GM23248 (cell line): Measurements from ENCODE around the gene TNS3. TPM values are rescaled to one million over a fixed set of nuclear protein-coding genes. Genes with fewer than 3 reads are reported as not detected.

Source experiments
- DNase-seq: peaks from one replicate; pipeline ENCODE4 v3.0.0-alpha.2; 2015
- H2AFZ ChIP-seq: fragments of 200-600 bp; sonication (generic); 2 replicates; pipeline ENCODE4 v1.6.1; 2016; ENCODE audit warnings: antibody characterized with exemption
- H3F3A ChIP-seq: fragments of 200-600 bp; sonication (generic); 2 replicates; pipeline ENCODE4 v1.6.1; 2016; ENCODE audit warnings: mild to moderate bottlenecking, antibody characterized with exemption, mixed run types; ENCODE audit not compliant: insufficient read depth
- H3K27ac ChIP-seq: fragments of 200-600 bp; sonication (generic); 2 replicates; pipeline ENCODE4 v1.5.1; 2016; ENCODE audit warnings: mild to moderate bottlenecking
- H3K27me3 ChIP-seq: fragments of 200-600 bp; sonication (generic); replicated peaks from 2 replicates; pipeline ENCODE4 v1.6.1; 2016; ENCODE audit warnings: mild to moderate bottlenecking; ENCODE audit not compliant: insufficient read depth
- H3K36me3 ChIP-seq: fragments of 200-600 bp; sonication (generic); 2 replicates; pipeline ENCODE4 v1.6.1; 2016; ENCODE audit warnings: low read depth, mild to moderate bottlenecking
- H3K4me1 ChIP-seq: fragments of 200-600 bp; sonication (generic); 2 replicates; pipeline ENCODE4 v1.6.1; 2016; ENCODE audit warnings: mild to moderate bottlenecking; ENCODE audit not compliant: insufficient read depth
- H3K4me2 ChIP-seq: fragments of 200-600 bp; sonication (generic); one replicate; pipeline ENCODE4 v1.6.1; 2016; ENCODE audit warnings: mild to moderate bottlenecking; ENCODE audit not compliant: unreplicated experiment
- H3K4me3 ChIP-seq: fragments of 200-600 bp; sonication (generic); 2 replicates; pipeline ENCODE4 v1.5.1; 2016; ENCODE audit warnings: mild to moderate bottlenecking
- H3K79me2 ChIP-seq: fragments of 200-600 bp; sonication (generic); 2 replicates; pipeline ENCODE4 v1.6.1; 2016; ENCODE audit warnings: mild to moderate bottlenecking; ENCODE audit not compliant: insufficient read depth
- H3K9ac ChIP-seq: fragments of 200-600 bp; sonication (generic); 2 replicates; pipeline ENCODE4 v1.6.1; 2016; ENCODE audit warnings: mild to moderate bottlenecking
- H3K9me2 ChIP-seq: fragments of 200-600 bp; sonication (generic); 2 replicates; pipeline ENCODE4 v1.6.1; 2016; ENCODE audit warnings: mixed run types, mild to moderate bottlenecking, moderate library complexity; ENCODE audit not compliant: insufficient read depth
- H3K9me3 ChIP-seq: fragments of 200-600 bp; sonication (generic); one replicate; pipeline ENCODE4 v1.6.1; 2017; ENCODE audit warnings: low read depth
- H4K20me1 ChIP-seq: fragments of 200-600 bp; sonication (generic); 2 replicates; pipeline ENCODE4 v1.6.0; 2016; ENCODE audit not compliant: insufficient read depth
- EZH2 ChIP-seq: fragments of 200-600 bp; sonication (generic); IDR thresholded peaks from 2 replicates; pipeline ENCODE4 v1.6.1; 2018; ENCODE audit warnings: antibody characterized with exemption, mild to moderate bottlenecking; ENCODE audit not compliant: insufficient read depth, poor library complexity, severe bottlenecking
- EZH2phosphoT487 ChIP-seq: fragments of 200-600 bp; sonication (generic); IDR thresholded peaks from 2 replicates; pipeline ENCODE4 v1.6.1; 2018; ENCODE audit warnings: antibody characterized with exemption, moderate library complexity, mild to moderate bottlenecking, low read depth; ENCODE audit not compliant: insufficient read depth
- WGBS, 2 experiments: methylation state at CpG; one replicate each; pipeline ENCODE4 v1.1.6; 2015 to 2017; ENCODE audit warnings: low lambda C conversion rate in 2 of 2, low coverage in 1 of 2; ENCODE audit errors: missing lambda C conversion rate in 2 of 2; 5-methylcytosine and 5-hydroxymethylcytosine counted together
- in situ Hi-C: fragments of 300-500 bp; cut with MboI; formaldehyde crosslinking; loops from 2 replicates; pipeline ENCODE4 v1.15.0; 2020
- polyA plus RNA-seq: library from polyadenylated mRNA; unstranded; fragments of >200 nt; fragmentation: Nextera tagmentation; extraction: Ambion mirVana; gene quantifications from 2 replicates; pipeline ENCODE4 v1.2.1, GENCODE V29; 2016
- total RNA-seq: library from RNA; depleted of rRNA; stranded (reverse); fragments of >200 nt; shearing (Covaris generic); gene quantifications from 2 replicates; pipeline ENCODE4 v1.2.3, GENCODE V29; 2014

The TNS3 gene
- total and polyA plus RNA-seq, 2 experiments from 2014 or later = 18.6 to 47.0 TPM

- H2AFZ ChIP-seq = no peak overlapping the region
- H3K27ac ChIP-seq = no peak overlapping the region
- no peak overlapping the region for H3K9ac ChIP-seq
- no peaks in the 10 kb centered on the region for H3F3A ChIP-seq
- no peak for DNase-seq
- H3K4me3 ChIP-seq = no peak overlapping the region
- H3K27me3 ChIP-seq = no peaks in the 10 kb centered on the region
- TF ChIP-seq EZH2phosphoT487 = no peak
- TF ChIP-seq EZH2 = no peak
- 82 to 88% methylated on average over 1 of the region's 1 CpG for WGBS, 2 experiments
- H3K9me2 ChIP-seq = no peaks in the 10 kb centered on the region
- H3K79me2 ChIP-seq = no peaks in the 10 kb centered on the region
- no peaks in the 10 kb centered on the region for H3K36me3 ChIP-seq
- H3K9me3 ChIP-seq = no peaks in the 10 kb centered on the region
- H3K4me2 ChIP-seq = no peak overlapping the region
- in situ Hi-C loops = no loop called here
- no peaks in the 10 kb centered on the region for H4K20me1 ChIP-seq
- peaks cover 5% of the 10 kb centered on the region; the same call in 1 of the 2 replicates for H3K4me1 ChIP-seq
These were observed 347.9 kb downstream of the TNS3 start for GRCh38 chr7:47233996-47234395.

GRCh38 chr7:47232751-47233412 is 349.0 kb downstream of the TNS3 start:
- DNase-seq = peak; percentile 38
- no peak overlapping the region for H3K9ac ChIP-seq
- no peaks in the 10 kb centered on the region for H3K27me3 ChIP-seq
- H3K9me3 ChIP-seq = no peaks in the 10 kb centered on the region
- H3K4me2 ChIP-seq = peak overlapping the region; percentile 43
- H3K36me3 ChIP-seq = no peaks in the 10 kb centered on the region
- H3K4me3 ChIP-seq = no peak overlapping the region
- no peaks in the 10 kb centered on the region for H3K79me2 ChIP-seq
- peaks cover 11% of the 10 kb centered on the region for H3K4me1 ChIP-seq
- TF ChIP-seq EZH2phosphoT487 = no peak
- no peak for TF ChIP-seq EZH2
- in situ Hi-C loops = no loop called here
- WGBS, 2 experiments = 64 to 67% methylated on average over 8 of the region's 8 CpGs
- no peaks in the 10 kb centered on the region for H3K9me2 ChIP-seq
- H2AFZ ChIP-seq = no peak overlapping the region
- no peaks in the 10 kb centered on the region for H3F3A ChIP-seq
- H3K27ac ChIP-seq = no peak overlapping the region
- no peaks in the 10 kb centered on the region for H4K20me1 ChIP-seq

GRCh38 chr7:47231627-47232026 is 350.3 kb downstream of the TNS3 start:
- Histone ChIP-seq H3K9me3 (no peaks in the 10 kb centered on the region), H3K9ac (no peak overlapping the region), H3K4me3 (no peak overlapping the region), H3K9me2 (no peaks in the 10 kb centered on the region), H2AFZ (no peak overlapping the region), H3K4me1 (peaks cover 20% of the 10 kb centered on the region), H3K4me2 (no peak overlapping the region), H3F3A (no peaks in the 10 kb centered on the region), H3K27ac (no peak overlapping the region), H3K27me3 (no peaks in the 10 kb centered on the region), H3K36me3 (no peaks in the 10 kb centered on the region), H4K20me1 (no peaks in the 10 kb centered on the region), H3K79me2 (no peaks in the 10 kb centered on the region)
- no peak for TF ChIP-seq EZH2phosphoT487
- no peak for DNase-seq
- in situ Hi-C loops = no loop called here
- 100% methylated on average over 1 of the region's 1 CpG for WGBS, 2 experiments

GRCh38 chr7:47231032-47231431 is 350.9 kb downstream of the TNS3 start:
- no peak overlapping the region for H3K9ac ChIP-seq
- H3K27me3 ChIP-seq = no peaks in the 10 kb centered on the region
- H2AFZ ChIP-seq = no peak overlapping the region
- no peak overlapping the region for H3K4me3 ChIP-seq
- 66 to 67% methylated on average over 3 of the region's 3 CpGs for WGBS, 2 experiments
- H3K27ac ChIP-seq = no peak overlapping the region
- H3K4me1 ChIP-seq = peaks cover 20% of the 10 kb centered on the region
- no peak for DNase-seq
- no peak overlapping the region for H3K4me2 ChIP-seq
- in situ Hi-C loops = no loop called here
- H3K9me3 ChIP-seq = no peaks in the 10 kb centered on the region
- H3K79me2 ChIP-seq = no peaks in the 10 kb centered on the region
- no peaks in the 10 kb centered on the region for H3K9me2 ChIP-seq
- H3F3A ChIP-seq = no peaks in the 10 kb centered on the region; the same call in 1 of the 2 replicates
- TF ChIP-seq EZH2phosphoT487 (no peak), EZH2 (no peak)
- H3K36me3 ChIP-seq = no peaks in the 10 kb centered on the region
- H4K20me1 ChIP-seq = no peaks in the 10 kb centered on the region
